Pulmonary artery endothelial cell (primary cell): ENCODE results near the gene DYNLT4. TPM values are rescaled to one million over a fixed set of nuclear protein-coding genes. Genes with fewer than 3 reads are reported as not detected.
"Not testable (repeated sequence)": the region's sequence is repeated elsewhere in the genome, so short reads cannot be mapped to it uniquely, and the experiment has no call there.

Experiments
- DNase-seq: peaks from one replicate; pipeline ENCODE4 v3.0.0-alpha.2; 2011; ENCODE audit warnings: low read depth, low spot score
- total RNA-seq: library from RNA; depleted of rRNA; stranded (reverse); fragments of >200 nt; gene quantifications from 2 replicates; pipeline ENCODE4 v1.2.3, GENCODE V29; 2014

Gene DYNLT4
- total RNA-seq, 1 donor from 2014 or later = 0.20 TPM

DNA sequence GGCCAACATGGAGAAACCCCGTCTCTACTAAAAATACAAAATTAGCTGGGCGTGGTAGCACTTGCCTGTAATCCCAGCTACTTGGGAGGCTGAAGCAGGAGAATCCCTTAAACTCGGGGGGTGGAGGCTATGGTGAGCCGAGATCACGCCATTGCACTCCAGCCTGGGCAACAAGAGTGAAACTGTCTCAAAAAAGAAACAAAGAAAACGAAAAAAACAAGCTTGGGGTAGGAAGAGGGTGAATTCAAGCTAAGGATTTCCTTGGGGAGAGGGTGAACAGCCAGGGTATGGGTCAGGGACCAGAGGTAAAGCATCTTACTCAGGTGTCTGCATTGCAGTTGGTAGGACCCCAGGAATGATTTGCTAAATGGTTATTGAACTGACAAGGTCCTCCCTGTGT is 40.7 kb downstream of the DYNLT4 start:
- DNase-seq = not testable (repeated sequence)

DNA sequence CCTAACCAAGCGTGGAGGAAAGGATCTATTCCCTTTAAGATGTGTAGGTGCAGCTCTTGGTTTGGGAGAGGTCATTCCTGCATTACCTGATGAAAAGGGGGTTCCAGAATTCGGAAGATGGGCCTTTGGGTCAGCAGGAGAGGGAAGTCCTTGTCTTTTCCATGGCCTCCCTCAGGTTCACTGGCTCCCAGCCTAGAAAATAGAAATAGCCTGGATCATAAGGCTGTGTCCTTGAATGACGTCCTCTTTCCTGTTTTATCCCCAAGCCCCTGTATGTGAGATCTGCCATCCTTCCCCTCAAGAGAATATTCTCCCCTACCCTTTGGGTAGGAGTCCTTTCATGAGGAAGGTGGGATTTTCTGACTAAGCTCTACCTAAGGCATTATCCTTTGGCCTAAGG is 46.3 kb downstream of the DYNLT4 start:
- no peak for DNase-seq

DNA sequence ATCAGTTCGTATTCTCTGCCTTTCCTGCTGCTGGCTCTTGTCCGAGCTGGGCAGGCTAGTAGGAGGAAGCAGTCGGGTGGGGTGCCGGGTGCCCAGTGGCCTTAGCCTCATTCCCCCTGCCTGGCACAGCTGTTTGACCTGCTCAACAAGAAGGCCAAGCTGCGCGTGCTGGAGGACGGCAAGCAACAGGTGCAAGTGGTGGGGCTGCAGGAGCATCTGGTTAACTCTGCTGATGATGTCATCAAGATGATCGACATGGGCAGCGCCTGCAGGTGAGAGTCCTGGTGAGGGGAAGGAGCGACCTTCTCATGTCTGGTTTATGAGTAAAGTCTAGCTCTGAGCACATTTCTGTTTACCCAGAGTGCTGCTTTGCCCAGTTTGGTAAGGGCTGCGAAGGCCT is 48.1 kb downstream of the DYNLT4 start:
- DNase-seq = no peak

GRCh38 chr1:44757420-44757819 is 49.7 kb downstream of the DYNLT4 start:
- no peak for DNase-seq

Other genes starting within 250 kb of the DYNLT4 start
- 1.5 and 2.1 TPM in 2 replicates for gene TMEM53, start 132.9 kb downstream of the DYNLT4 start, total RNA-seq
- not detected in 2 replicates for gene ARMH1, start 132.6 kb downstream of the DYNLT4 start, total RNA-seq
- gene RNU5D-1, start 76.2 kb downstream of the DYNLT4 start, total RNA-seq = not detected in 2 replicates
- gene KIF2C, start 67.5 kb downstream of the DYNLT4 start, total RNA-seq = 26.0 and 38.3 TPM in 2 replicates
- 1,428 and 1,806 TPM in 2 replicates for gene RPS8, start 31.8 kb downstream of the DYNLT4 start, total RNA-seq
- under 0.01 TPM in 1 of 2 replicates, not detected in the other for gene BEST4, start 19.2 kb downstream of the DYNLT4 start, total RNA-seq
- 22.4 and 29.1 TPM in 2 replicates for gene PLK3, start 7.0 kb downstream of the DYNLT4 start, total RNA-seq
- gene BTBD19, start 1.2 kb upstream of the DYNLT4 start, total RNA-seq = 6.6 and 6.8 TPM in 2 replicates
- 0.04 and 0.07 TPM in 2 replicates for gene PTCH2, start 35.9 kb upstream of the DYNLT4 start, total RNA-seq
- 34.0 and 46.9 TPM in 2 replicates for gene EIF2B3, start 179.2 kb upstream of the DYNLT4 start, total RNA-seq
- 24.3 and 32.4 TPM in 2 replicates for gene HECTD3, start 204.0 kb upstream of the DYNLT4 start, total RNA-seq
- gene UROD, start 204.9 kb upstream of the DYNLT4 start, total RNA-seq = 265 and 302 TPM in 2 replicates